ENCODE measurements around the gene SEMA6D.

Gene SEMA6D, protein sequence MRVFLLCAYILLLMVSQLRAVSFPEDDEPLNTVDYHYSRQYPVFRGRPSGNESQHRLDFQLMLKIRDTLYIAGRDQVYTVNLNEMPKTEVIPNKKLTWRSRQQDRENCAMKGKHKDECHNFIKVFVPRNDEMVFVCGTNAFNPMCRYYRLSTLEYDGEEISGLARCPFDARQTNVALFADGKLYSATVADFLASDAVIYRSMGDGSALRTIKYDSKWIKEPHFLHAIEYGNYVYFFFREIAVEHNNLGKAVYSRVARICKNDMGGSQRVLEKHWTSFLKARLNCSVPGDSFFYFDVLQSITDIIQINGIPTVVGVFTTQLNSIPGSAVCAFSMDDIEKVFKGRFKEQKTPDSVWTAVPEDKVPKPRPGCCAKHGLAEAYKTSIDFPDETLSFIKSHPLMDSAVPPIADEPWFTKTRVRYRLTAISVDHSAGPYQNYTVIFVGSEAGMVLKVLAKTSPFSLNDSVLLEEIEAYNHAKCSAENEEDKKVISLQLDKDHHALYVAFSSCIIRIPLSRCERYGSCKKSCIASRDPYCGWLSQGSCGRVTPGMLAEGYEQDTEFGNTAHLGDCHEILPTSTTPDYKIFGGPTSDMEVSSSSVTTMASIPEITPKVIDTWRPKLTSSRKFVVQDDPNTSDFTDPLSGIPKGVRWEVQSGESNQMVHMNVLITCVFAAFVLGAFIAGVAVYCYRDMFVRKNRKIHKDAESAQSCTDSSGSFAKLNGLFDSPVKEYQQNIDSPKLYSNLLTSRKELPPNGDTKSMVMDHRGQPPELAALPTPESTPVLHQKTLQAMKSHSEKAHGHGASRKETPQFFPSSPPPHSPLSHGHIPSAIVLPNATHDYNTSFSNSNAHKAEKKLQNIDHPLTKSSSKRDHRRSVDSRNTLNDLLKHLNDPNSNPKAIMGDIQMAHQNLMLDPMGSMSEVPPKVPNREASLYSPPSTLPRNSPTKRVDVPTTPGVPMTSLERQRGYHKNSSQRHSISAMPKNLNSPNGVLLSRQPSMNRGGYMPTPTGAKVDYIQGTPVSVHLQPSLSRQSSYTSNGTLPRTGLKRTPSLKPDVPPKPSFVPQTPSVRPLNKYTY

DNA sequence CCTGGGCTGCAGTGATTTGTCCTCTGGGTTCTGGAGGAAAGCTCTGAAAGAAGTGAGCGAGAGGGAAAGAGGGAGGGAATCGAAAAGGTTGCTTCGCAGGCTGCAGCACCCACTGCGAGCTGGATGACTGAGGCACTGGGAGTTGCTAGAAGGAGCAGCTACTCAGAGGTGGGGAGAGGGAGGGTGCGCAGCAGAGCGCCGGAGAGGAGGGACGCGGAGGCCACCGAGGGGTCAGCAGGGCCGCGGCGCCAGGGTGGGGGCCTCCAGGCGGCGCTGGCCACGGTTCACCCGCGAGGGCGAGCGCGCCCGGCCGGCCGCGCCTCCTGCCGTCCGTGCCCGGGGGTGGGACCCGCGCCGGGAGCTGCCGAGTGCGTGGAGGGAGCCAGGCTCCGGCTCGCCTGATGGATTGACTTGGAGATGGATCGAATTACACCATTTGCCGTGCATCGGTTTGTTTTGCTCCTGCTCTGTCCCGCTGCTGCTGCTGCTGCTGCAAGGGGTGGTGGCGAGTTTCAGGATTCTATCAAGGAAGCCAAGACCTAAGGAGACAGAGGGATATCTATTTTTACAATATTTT lies at the start of gene SEMA6D:
TSS of gene SEMA6D (plus strand) at position 470 of the 577 bp plus-strand sequence. CDS start 42,294 bp downstream, outside the sequence.
- Histone ChIP-seq H3K9ac (ENCODE audit: insufficient read length, low read depth) (peak within 1 kb of the TSS; percentile 70), H3K27me3 (ENCODE audit: insufficient read depth, insufficient read length) (peaks cover 29% of the 10 kb centered on the region), H3K4me1 (ENCODE audit: insufficient read depth, insufficient read length) (no peaks in the 10 kb centered on the region), H3K36me3 (ENCODE audit: insufficient read depth, insufficient read length, low read length) (no peaks in the 10 kb centered on the region), H3K4me3 (ENCODE audit: insufficient read length, low read depth) (peak within 1 kb of the TSS; percentile 55), H3K9me3 (ENCODE audit: insufficient read depth, low read length) (no peaks in the 10 kb centered on the region)
- no peak for DNase-seq (ENCODE audit: low read depth, low spot score)
- no peak for TF ChIP-seq ZNF274 (IDR thresholded peaks at IDR 0.05; ENCODE audit: low read depth, low read length)
- TF ChIP-seq SUZ12 (IDR thresholded peaks at IDR 0.05; ENCODE audit: extremely low read depth, insufficient read depth, insufficient read length), result no peak
- TF ChIP-seq YY1 (IDR thresholded peaks at IDR 0.05; ENCODE audit: insufficient read depth, insufficient read length), result no peak

DNA sequence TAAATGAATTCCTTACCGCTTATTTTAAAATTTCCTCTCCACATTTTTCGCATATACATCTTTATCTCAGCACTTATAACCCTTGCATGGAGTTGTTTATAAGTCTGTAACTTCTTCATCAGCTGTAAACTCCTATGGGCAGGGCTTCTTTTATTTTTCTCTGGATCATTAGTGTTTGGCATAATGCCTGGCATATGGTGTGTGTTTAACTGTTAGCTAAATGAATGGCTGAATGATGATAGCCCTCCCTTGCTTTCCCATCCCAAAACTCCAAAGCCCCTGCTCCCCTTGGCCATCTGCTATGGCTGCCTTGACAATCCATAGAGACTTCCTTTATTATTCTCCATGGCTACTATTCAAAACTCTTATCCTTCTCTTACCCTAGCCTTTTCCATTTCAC lies 48.1 kb upstream of the SEMA6D start:
- DNase-seq (ENCODE audit: low read depth, low spot score), result no peak
- Histone ChIP-seq H3K9ac (ENCODE audit: insufficient read length, low read depth) (no peak overlapping the region), H3K36me3 (ENCODE audit: insufficient read depth, insufficient read length, low read length) (no peaks in the 10 kb centered on the region), H3K9me3 (ENCODE audit: insufficient read depth, low read length) (no peaks in the 10 kb centered on the region), H3K4me3 (ENCODE audit: insufficient read length, low read depth) (no peak overlapping the region), H3K4me1 (ENCODE audit: insufficient read depth, insufficient read length) (peaks cover 2% of the 10 kb centered on the region), H3K27me3 (ENCODE audit: insufficient read depth, insufficient read length) (no peaks in the 10 kb centered on the region)
- no peak for TF ChIP-seq YY1 (IDR thresholded peaks at IDR 0.05; ENCODE audit: insufficient read depth, insufficient read length)
- no peak for TF ChIP-seq SUZ12 (IDR thresholded peaks at IDR 0.05; ENCODE audit: extremely low read depth, insufficient read depth, insufficient read length)
- no peak for TF ChIP-seq ZNF274 (IDR thresholded peaks at IDR 0.05; ENCODE audit: low read depth, low read length)

DNA sequence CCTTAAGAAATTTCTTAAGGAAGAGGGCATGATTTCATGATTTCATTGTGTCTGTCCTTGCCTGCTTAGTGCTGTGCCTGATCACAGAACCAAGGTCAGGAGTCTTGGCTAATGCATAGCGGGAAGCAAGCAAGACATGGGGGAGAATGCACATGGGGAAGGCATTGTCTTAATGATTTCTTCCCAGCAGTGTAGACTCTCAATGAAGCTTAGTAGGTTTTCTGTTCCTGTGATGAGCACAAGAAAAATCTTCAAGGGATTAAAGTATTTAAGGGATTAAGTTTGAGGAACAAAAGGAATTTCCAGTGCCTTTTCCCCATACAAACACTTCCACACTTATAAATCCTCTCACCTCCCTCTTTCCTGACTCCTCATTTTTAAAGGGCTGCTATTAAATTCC lies 46.9 kb upstream of the SEMA6D start:
- H3K9me3 ChIP-seq (ENCODE audit: insufficient read depth, low read length), result no peaks in the 10 kb centered on the region
- TF ChIP-seq SUZ12 (IDR thresholded peaks at IDR 0.05; ENCODE audit: extremely low read depth, insufficient read depth, insufficient read length) (no peak), ZNF274 (IDR thresholded peaks at IDR 0.05; ENCODE audit: low read depth, low read length) (no peak), YY1 (IDR thresholded peaks at IDR 0.05; ENCODE audit: insufficient read depth, insufficient read length) (no peak)
- H3K36me3 ChIP-seq (ENCODE audit: insufficient read depth, insufficient read length, low read length), result no peaks in the 10 kb centered on the region

DNA sequence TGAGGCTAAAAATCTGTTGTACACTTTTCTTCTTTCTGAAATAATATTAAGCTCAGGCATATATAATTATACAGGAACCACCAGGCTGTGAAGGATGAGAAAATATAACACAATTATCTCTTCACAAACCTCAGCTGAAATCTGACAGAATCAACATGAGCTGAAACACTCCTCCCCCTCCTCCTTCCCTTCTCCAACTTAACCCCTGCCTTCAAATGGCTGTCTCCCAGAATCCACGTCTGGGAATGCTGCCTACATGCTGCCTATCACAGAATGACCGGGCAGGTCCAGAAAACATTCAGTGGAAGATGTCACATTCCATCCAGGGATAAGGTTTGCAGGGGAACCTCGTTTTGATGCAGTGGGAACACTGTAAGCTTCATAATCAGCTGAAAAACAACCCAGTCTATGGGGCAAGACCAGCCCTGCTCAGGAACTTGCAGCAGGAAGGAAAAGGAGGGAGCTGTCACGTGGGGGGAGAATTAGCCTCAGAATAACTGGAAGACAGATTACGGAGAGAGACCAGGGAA lies 44.0 kb upstream of the SEMA6D start:
- Histone ChIP-seq H3K36me3 (ENCODE audit: insufficient read depth, insufficient read length, low read length) (no peaks in the 10 kb centered on the region), H3K4me3 (ENCODE audit: insufficient read length, low read depth) (no peak overlapping the region), H3K27me3 (ENCODE audit: insufficient read depth, insufficient read length) (no peaks in the 10 kb centered on the region), H3K4me1 (ENCODE audit: insufficient read depth, insufficient read length) (peaks cover 2% of the 10 kb centered on the region), H3K9ac (ENCODE audit: insufficient read length, low read depth) (no peak overlapping the region), H3K9me3 (ENCODE audit: insufficient read depth, low read length) (no peaks in the 10 kb centered on the region; the same call in 1 of the 2 replicates)
- no peak for DNase-seq (ENCODE audit: low read depth, low spot score)
- TF ChIP-seq ZNF274 (IDR thresholded peaks at IDR 0.05; ENCODE audit: low read depth, low read length), result no peak
- TF ChIP-seq SUZ12 (IDR thresholded peaks at IDR 0.05; ENCODE audit: extremely low read depth, insufficient read depth, insufficient read length), result no peak
- TF ChIP-seq YY1 (IDR thresholded peaks at IDR 0.05; ENCODE audit: insufficient read depth, insufficient read length), result no peak

More for the DNA sequence above, 46.9 kb upstream of the SEMA6D start:
- Histone ChIP-seq H3K27me3 (ENCODE audit: insufficient read depth, insufficient read length) (no peaks in the 10 kb centered on the region), H3K4me3 (ENCODE audit: insufficient read length, low read depth) (no peak overlapping the region), H3K9ac (ENCODE audit: insufficient read length, low read depth) (no peak overlapping the region), H3K4me1 (ENCODE audit: insufficient read depth, insufficient read length) (peaks cover 2% of the 10 kb centered on the region)
- DNase-seq (ENCODE audit: low read depth, low spot score), result no peak

DNA sequence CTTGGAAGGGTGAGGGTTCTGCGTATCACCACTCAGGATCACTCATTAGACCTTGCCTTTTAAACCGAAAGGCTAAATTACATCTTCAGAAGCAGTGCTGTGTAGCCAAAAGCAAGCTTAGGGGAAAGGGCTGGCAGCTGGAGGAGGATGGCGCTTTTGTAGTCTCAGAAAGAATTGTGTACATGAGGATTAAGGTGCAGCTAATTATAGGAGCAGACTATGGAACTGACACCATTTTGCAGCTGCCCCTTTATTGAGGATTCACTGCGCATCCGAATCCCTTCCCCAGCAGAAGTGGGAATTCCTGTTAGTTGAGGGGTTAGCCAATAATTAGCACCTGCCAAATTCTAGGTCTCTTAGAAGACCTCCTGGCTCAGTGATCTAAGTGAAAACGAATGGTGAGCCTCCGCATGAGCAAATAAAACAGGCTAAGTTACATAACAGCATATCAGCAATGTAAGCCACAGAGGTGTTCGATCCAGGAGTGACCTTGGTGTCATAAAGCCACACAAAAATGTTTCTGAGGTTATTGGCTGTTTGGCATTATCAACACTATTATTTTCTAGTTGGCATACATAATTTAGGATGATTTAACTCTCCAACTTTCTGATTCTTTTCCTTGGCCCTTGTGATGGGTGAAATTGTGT lies 42.6 kb upstream of the SEMA6D start:
- DNase-seq (ENCODE audit: low read depth, low spot score), result no peak
- no peaks in the 10 kb centered on the region for H3K36me3 ChIP-seq (ENCODE audit: insufficient read depth, insufficient read length, low read length)
- H3K4me1 ChIP-seq (ENCODE audit: insufficient read depth, insufficient read length), result peaks cover 2% of the 10 kb centered on the region
- TF ChIP-seq SUZ12 (IDR thresholded peaks at IDR 0.05; ENCODE audit: extremely low read depth, insufficient read depth, insufficient read length) (no peak), YY1 (IDR thresholded peaks at IDR 0.05; ENCODE audit: insufficient read depth, insufficient read length) (no peak), ZNF274 (IDR thresholded peaks at IDR 0.05; ENCODE audit: low read depth, low read length) (no peak)
- H3K27me3 ChIP-seq (ENCODE audit: insufficient read depth, insufficient read length), result no peaks in the 10 kb centered on the region
- H3K4me3 ChIP-seq (ENCODE audit: insufficient read length, low read depth), result no peak overlapping the region
- no peak overlapping the region for H3K9ac ChIP-seq (ENCODE audit: insufficient read length, low read depth)
- no peaks in the 10 kb centered on the region; the same call in 1 of the 2 replicates for H3K9me3 ChIP-seq (ENCODE audit: insufficient read depth, low read length)

DNA sequence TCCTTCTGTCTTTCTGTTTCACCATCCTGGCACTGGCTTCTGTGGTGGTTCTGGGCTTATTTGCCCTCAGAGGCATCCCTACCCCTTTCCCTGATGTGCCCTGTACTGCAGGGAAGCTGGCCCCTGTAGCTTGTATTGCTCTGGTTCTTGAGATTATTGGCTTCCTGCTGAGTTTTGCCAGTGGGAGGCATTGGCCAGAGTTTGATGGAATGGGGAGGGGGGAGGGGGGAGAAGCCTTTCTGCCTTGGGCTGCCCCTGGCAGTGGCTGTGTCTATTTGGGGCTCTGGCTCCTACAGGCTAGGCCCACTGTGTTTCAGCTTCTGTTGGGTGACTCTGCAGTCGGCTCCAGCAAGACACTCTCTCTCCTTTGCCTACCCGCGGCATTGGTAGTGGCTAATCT lies 41.6 kb upstream of the SEMA6D start:
- H3K4me3 ChIP-seq (ENCODE audit: insufficient read length, low read depth), result no peak overlapping the region
- no peaks in the 10 kb centered on the region; the same call in 1 of the 2 replicates for H3K9me3 ChIP-seq (ENCODE audit: insufficient read depth, low read length)
- peaks cover 2% of the 10 kb centered on the region for H3K4me1 ChIP-seq (ENCODE audit: insufficient read depth, insufficient read length)
- no peaks in the 10 kb centered on the region for H3K36me3 ChIP-seq (ENCODE audit: insufficient read depth, insufficient read length, low read length)
- peak; percentile 20 for DNase-seq (ENCODE audit: low read depth, low spot score)
- TF ChIP-seq SUZ12 (IDR thresholded peaks at IDR 0.05; ENCODE audit: extremely low read depth, insufficient read depth, insufficient read length) (no peak), ZNF274 (IDR thresholded peaks at IDR 0.05; ENCODE audit: low read depth, low read length) (no peak), YY1 (IDR thresholded peaks at IDR 0.05; ENCODE audit: insufficient read depth, insufficient read length) (no peak)
- H3K27me3 ChIP-seq (ENCODE audit: insufficient read depth, insufficient read length), result no peaks in the 10 kb centered on the region
- H3K9ac ChIP-seq (ENCODE audit: insufficient read length, low read depth), result no peak overlapping the region
